ENCODE data around the gene OTOP3. TPM values are rescaled to one million over a fixed set of nuclear protein-coding genes. Genes with fewer than 3 reads are reported as not detected.

OTOP3 gene
- polyA plus RNA-seq, 6 donors from 2014 or later, result not detected

- no peak for ATAC-seq (ENCODE audit: low read depth in 2 of 2)
- Mint-ChIP-seq H3K4me3 (no peak overlapping the region), H3K36me3 (no peaks in the 10 kb centered on the region), H3K9me3 (no peaks in the 10 kb centered on the region), H3K27me3 (peaks cover 43 to 82% (median 72%) of the 10 kb centered on the region in 3 donors), H3K27ac (no peak overlapping the region), H3K4me1 (peaks cover 0 to 3% (median 0%) of the 10 kb centered on the region in 3 donors)
- DNase-seq, result no peak
Measured at GRCh38 chr17:74937064-74938051, 1.7 kb downstream of the OTOP3 start.

GRCh38 chr17:74938194-74938950 is 2.7 kb downstream of the OTOP3 start:
- Mint-ChIP-seq H3K27ac (no peak overlapping the region), H3K27me3 (peaks cover 39 to 79% (median 68%) of the 10 kb centered on the region in 3 donors)

GRCh38 chr17:74939534-74939933 is 3.8 kb downstream of the OTOP3 start:
- Mint-ChIP-seq H3K27me3 (peaks cover 36 to 77% (median 69%) of the 10 kb centered on the region in 3 donors), H3K4me1 (peaks cover 0 to 3% (median 0%) of the 10 kb centered on the region in 3 donors), H3K27ac (no peak overlapping the region)

More at GRCh38 chr17:74938194-74938950, 2.7 kb downstream of the OTOP3 start:
- no peaks in the 10 kb centered on the region for H3K36me3 Mint-ChIP-seq
- DNase-seq, result no peak
- H3K4me1 Mint-ChIP-seq, result peaks cover 0 to 3% (median 0%) of the 10 kb centered on the region in 3 donors
- peak overlapping the region in 1 of 8 donors; percentile 42 for H3K4me3 Mint-ChIP-seq
- no peaks in the 10 kb centered on the region for H3K9me3 Mint-ChIP-seq
- no peak for ATAC-seq (ENCODE audit: low read depth in 2 of 2)

GRCh38 chr17:74941128-74941725 is 5.5 kb downstream of the OTOP3 start:
- Mint-ChIP-seq H3K36me3 (no peaks in the 10 kb centered on the region), H3K9me3 (no peaks in the 10 kb centered on the region), H3K4me1 (no peaks in the 10 kb centered on the region), H3K27me3 (peaks cover 31 to 76% (median 60%) of the 10 kb centered on the region in 3 donors), H3K27ac (no peak overlapping the region), H3K4me3 (peak overlapping the region in 1 of 8 donors; percentile 60)
- no peak for ATAC-seq (ENCODE audit: low read depth in 2 of 2)
- DNase-seq, result no peak

More at GRCh38 chr17:74939534-74939933, 3.8 kb downstream of the OTOP3 start:
- H3K9me3 Mint-ChIP-seq, result no peaks in the 10 kb centered on the region
- no peak for ATAC-seq (ENCODE audit: low read depth in 2 of 2)
- H3K4me3 Mint-ChIP-seq, result no peak overlapping the region
- no peaks in the 10 kb centered on the region for H3K36me3 Mint-ChIP-seq
- no peak for DNase-seq

GRCh38 chr17:74943808-74944522 is 8.3 kb downstream of the OTOP3 start:
- Mint-ChIP-seq H3K4me1 (no peaks in the 10 kb centered on the region), H3K27me3 (peaks cover 22 to 67% (median 45%) of the 10 kb centered on the region in 3 donors), H3K27ac (peak overlapping the region in 1 of 6 donors; percentile 6), H3K4me3 (no peak overlapping the region), H3K36me3 (no peaks in the 10 kb centered on the region), H3K9me3 (no peaks in the 10 kb centered on the region)
- ATAC-seq (ENCODE audit: low read depth in 2 of 2) (no peak), DNase-seq (no peak)

GRCh38 chr17:74945543-74945942 is 9.8 kb downstream of the OTOP3 start:
- Mint-ChIP-seq H3K4me3 (no peak overlapping the region), H3K4me1 (no peaks in the 10 kb centered on the region), H3K36me3 (no peaks in the 10 kb centered on the region), H3K9me3 (no peaks in the 10 kb centered on the region), H3K27ac (no peak overlapping the region), H3K27me3 (peaks cover 15 to 67% (median 34%) of the 10 kb centered on the region in 3 donors)
- no peak for DNase-seq
- ATAC-seq (ENCODE audit: low read depth in 2 of 2), result no peak

GRCh38 chr17:74946641-74947040 is 10.9 kb downstream of the OTOP3 start:
- H3K4me1 Mint-ChIP-seq, result no peaks in the 10 kb centered on the region
- H3K36me3 Mint-ChIP-seq, result no peaks in the 10 kb centered on the region
- no peak overlapping the region for H3K4me3 Mint-ChIP-seq
- no peak overlapping the region for H3K27ac Mint-ChIP-seq
- H3K9me3 Mint-ChIP-seq, result no peaks in the 10 kb centered on the region
- peaks cover 11 to 64% (median 27%) of the 10 kb centered on the region in 3 donors for H3K27me3 Mint-ChIP-seq
- no peak for DNase-seq
- ATAC-seq (ENCODE audit: low read depth in 2 of 2), result no peak

- ATAC-seq (ENCODE audit: low read depth in 2 of 2) (no peak), DNase-seq (no peak)
- no peaks in the 10 kb centered on the region for H3K4me1 Mint-ChIP-seq
- H3K4me3 Mint-ChIP-seq, result no peak overlapping the region
- H3K9me3 Mint-ChIP-seq, result no peaks in the 10 kb centered on the region
- H3K27ac Mint-ChIP-seq, result no peak overlapping the region
- peaks cover 6 to 60% (median 22%) of the 10 kb centered on the region in 3 donors for H3K27me3 Mint-ChIP-seq
- H3K36me3 Mint-ChIP-seq, result no peaks in the 10 kb centered on the region
Measured at GRCh38 chr17:74947041-74947754, 11.5 kb downstream of the OTOP3 start.

- no peaks in the 10 kb centered on the region for H3K4me1 Mint-ChIP-seq
- H3K36me3 Mint-ChIP-seq, result no peaks in the 10 kb centered on the region
- ATAC-seq (ENCODE audit: low read depth in 2 of 2) (no peak), DNase-seq (no peak)
- H3K9me3 Mint-ChIP-seq, result no peaks in the 10 kb centered on the region
- peak overlapping the region in 1 of 8 donors; percentile 29 for H3K4me3 Mint-ChIP-seq
- H3K27ac Mint-ChIP-seq, result no peak overlapping the region
- H3K27me3 Mint-ChIP-seq, result peaks cover 6 to 56% (median 22%) of the 10 kb centered on the region in 3 donors
Measured at GRCh38 chr17:74949455-74950115, 13.9 kb downstream of the OTOP3 start.

- DNase-seq (no peak), ATAC-seq (ENCODE audit: low read depth in 2 of 2) (no peak)
- H3K4me1 Mint-ChIP-seq, result no peaks in the 10 kb centered on the region
- H3K4me3 Mint-ChIP-seq, result no peak overlapping the region
- no peaks in the 10 kb centered on the region for H3K36me3 Mint-ChIP-seq
- peaks cover 6 to 58% (median 22%) of the 10 kb centered on the region in 3 donors for H3K27me3 Mint-ChIP-seq
- H3K27ac Mint-ChIP-seq, result no peak overlapping the region
- no peaks in the 10 kb centered on the region for H3K9me3 Mint-ChIP-seq
Measured at GRCh38 chr17:74950207-74950606, 14.5 kb downstream of the OTOP3 start.

GRCh38 chr17:74951065-74951464 is 15.4 kb downstream of the OTOP3 start:
- no peaks in the 10 kb centered on the region for H3K4me1 Mint-ChIP-seq
- no peaks in the 10 kb centered on the region for H3K9me3 Mint-ChIP-seq
- H3K36me3 Mint-ChIP-seq, result no peaks in the 10 kb centered on the region
- H3K4me3 Mint-ChIP-seq, result no peak overlapping the region
- peaks cover 6 to 57% (median 22%) of the 10 kb centered on the region in 3 donors for H3K27me3 Mint-ChIP-seq
- no peak overlapping the region for H3K27ac Mint-ChIP-seq
- DNase-seq, result no peak
- ATAC-seq (ENCODE audit: low read depth in 2 of 2), result no peak

All from naive B cell (primary cell).